ENCODE measurements around the gene MX1.
A peak's percentile ranks its signal among the peaks of the same experiment; 100 is the strongest.

The MX1 gene

DNA sequence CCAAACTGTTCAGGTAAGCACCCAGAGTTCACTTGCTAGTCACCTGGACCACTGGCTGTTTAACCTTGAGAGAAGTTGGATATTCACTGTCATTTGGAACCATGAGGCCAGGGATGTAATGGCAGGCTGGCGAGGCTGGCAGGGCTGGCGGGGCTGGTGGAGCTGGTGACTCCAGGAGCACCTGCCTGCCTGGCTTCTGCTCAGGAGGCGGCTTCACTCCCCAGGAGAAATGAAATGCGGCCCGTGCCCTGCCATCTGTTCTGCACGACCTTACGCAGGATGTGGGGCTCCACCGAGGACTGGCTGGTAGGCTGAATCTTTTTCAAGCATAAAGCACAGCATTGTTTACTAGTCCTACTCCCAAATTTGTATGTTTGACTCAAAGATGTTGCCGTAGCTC lies 22.7 kb upstream of the MX1 start:
- no peak overlapping the region for H3K27ac ChIP-seq (replicated peaks)
- TF ChIP-seq SPI1 (IDR thresholded peaks at IDR 0.05; ENCODE audit: borderline replicate concordance, low read depth) (no peak), GABPA (IDR thresholded peaks at IDR 0.05; ENCODE audit: low read depth) (no peak), POLR2AphosphoS5 (IDR thresholded peaks at IDR 0.05; ENCODE audit: low read depth) (no peak)
- TF ChIP-seq, protein P1, sequence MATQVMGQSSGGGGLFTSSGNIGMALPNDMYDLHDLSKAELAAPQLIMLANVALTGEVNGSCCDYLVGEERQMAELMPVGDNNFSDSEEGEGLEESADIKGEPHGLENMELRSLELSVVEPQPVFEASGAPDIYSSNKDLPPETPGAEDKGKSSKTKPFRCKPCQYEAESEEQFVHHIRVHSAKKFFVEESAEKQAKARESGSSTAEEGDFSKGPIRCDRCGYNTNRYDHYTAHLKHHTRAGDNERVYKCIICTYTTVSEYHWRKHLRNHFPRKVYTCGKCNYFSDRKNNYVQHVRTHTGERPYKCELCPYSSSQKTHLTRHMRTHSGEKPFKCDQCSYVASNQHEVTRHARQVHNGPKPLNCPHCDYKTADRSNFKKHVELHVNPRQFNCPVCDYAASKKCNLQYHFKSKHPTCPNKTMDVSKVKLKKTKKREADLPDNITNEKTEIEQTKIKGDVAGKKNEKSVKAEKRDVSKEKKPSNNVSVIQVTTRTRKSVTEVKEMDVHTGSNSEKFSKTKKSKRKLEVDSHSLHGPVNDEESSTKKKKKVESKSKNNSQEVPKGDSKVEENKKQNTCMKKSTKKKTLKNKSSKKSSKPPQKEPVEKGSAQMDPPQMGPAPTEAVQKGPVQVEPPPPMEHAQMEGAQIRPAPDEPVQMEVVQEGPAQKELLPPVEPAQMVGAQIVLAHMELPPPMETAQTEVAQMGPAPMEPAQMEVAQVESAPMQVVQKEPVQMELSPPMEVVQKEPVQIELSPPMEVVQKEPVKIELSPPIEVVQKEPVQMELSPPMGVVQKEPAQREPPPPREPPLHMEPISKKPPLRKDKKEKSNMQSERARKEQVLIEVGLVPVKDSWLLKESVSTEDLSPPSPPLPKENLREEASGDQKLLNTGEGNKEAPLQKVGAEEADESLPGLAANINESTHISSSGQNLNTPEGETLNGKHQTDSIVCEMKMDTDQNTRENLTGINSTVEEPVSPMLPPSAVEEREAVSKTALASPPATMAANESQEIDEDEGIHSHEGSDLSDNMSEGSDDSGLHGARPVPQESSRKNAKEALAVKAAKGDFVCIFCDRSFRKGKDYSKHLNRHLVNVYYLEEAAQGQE (IDR thresholded peaks at IDR 0.05; ENCODE audit: insufficient replicate concordance, low read depth) = no peak
- TF ChIP-seq, protein P2, sequence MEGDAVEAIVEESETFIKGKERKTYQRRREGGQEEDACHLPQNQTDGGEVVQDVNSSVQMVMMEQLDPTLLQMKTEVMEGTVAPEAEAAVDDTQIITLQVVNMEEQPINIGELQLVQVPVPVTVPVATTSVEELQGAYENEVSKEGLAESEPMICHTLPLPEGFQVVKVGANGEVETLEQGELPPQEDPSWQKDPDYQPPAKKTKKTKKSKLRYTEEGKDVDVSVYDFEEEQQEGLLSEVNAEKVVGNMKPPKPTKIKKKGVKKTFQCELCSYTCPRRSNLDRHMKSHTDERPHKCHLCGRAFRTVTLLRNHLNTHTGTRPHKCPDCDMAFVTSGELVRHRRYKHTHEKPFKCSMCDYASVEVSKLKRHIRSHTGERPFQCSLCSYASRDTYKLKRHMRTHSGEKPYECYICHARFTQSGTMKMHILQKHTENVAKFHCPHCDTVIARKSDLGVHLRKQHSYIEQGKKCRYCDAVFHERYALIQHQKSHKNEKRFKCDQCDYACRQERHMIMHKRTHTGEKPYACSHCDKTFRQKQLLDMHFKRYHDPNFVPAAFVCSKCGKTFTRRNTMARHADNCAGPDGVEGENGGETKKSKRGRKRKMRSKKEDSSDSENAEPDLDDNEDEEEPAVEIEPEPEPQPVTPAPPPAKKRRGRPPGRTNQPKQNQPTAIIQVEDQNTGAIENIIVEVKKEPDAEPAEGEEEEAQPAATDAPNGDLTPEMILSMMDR (IDR thresholded peaks at IDR 0.05; ENCODE audit: insufficient read depth, low read length) = no peak
- no peaks in the 10 kb centered on the region for H3K27me3 ChIP-seq (ENCODE audit: insufficient read depth, poor library complexity, severe bottlenecking)
- DNase-seq (ENCODE audit: low read depth in 1 of 2, low spot score in 1 of 2) = no peak
- no peak overlapping the region for H3K4me3 ChIP-seq (replicated peaks; ENCODE audit: insufficient read depth, low read length)

DNA sequence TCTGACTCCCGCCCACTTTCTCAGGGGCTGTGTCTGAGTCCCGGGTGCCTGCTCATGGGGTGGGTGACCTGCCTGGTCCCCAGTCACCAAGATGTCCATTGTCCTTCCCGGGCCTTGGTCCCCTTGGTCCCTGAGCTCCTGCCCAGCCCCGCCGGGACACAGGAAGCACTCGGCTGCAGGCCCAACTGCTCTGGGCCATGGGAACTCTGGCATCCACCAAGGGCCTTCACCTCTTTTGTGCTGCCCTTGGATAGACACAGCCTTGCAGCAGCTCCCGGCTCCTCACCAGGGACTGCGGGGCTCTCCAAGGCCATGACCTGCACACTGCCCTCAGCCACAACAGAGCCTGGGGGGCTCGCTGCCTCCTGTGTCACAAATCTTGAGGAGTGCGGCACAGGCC lies 22.1 kb upstream of the MX1 start:
- Histone ChIP-seq H3K27ac (replicated peaks) (no peak overlapping the region), H3K4me3 (replicated peaks; ENCODE audit: insufficient read depth, low read length) (no peak overlapping the region), H3K27me3 (ENCODE audit: insufficient read depth, poor library complexity, severe bottlenecking) (no peaks in the 10 kb centered on the region)
- no peak for TF ChIP-seq POLR2AphosphoS5 (IDR thresholded peaks at IDR 0.05; ENCODE audit: low read depth)
- TF ChIP-seq, protein P1 (IDR thresholded peaks at IDR 0.05; ENCODE audit: insufficient replicate concordance, low read depth) = no peak
- TF ChIP-seq, protein P2 (IDR thresholded peaks at IDR 0.05; ENCODE audit: insufficient read depth, low read length) = no peak
- no peak for DNase-seq (ENCODE audit: low read depth in 1 of 2, low spot score in 1 of 2)

DNA sequence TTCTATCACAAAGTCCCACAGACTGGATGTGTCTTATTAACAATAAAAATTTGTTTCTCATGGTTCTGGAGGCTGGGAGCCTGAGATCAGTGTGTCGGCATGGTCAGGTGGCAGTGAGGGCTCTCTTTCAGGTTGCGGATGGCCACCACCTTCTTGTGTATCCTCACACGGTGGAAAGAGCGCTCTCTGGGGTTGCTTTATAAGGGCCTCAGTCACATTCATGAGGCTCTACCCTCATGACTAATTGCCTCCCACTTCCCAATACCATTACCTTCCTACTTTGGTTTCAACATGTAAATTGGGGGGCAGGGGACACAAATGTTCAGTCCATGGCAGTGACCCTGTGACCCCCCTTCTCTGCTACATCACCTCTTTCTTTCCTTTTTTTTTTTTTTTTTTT lies 20.7 kb upstream of the MX1 start:
- Histone ChIP-seq H3K4me3 (replicated peaks; ENCODE audit: insufficient read depth, low read length) (no peak overlapping the region), H3K27ac (replicated peaks) (no peak overlapping the region), H3K27me3 (ENCODE audit: insufficient read depth, poor library complexity, severe bottlenecking) (no peaks in the 10 kb centered on the region)
- TF ChIP-seq, protein P1 (IDR thresholded peaks at IDR 0.05; ENCODE audit: insufficient replicate concordance, low read depth) = no peak
- TF ChIP-seq SPI1 (IDR thresholded peaks at IDR 0.05; ENCODE audit: borderline replicate concordance, low read depth) = no peak
- no peak for DNase-seq (ENCODE audit: low read depth in 1 of 2, low spot score in 1 of 2)

DNA sequence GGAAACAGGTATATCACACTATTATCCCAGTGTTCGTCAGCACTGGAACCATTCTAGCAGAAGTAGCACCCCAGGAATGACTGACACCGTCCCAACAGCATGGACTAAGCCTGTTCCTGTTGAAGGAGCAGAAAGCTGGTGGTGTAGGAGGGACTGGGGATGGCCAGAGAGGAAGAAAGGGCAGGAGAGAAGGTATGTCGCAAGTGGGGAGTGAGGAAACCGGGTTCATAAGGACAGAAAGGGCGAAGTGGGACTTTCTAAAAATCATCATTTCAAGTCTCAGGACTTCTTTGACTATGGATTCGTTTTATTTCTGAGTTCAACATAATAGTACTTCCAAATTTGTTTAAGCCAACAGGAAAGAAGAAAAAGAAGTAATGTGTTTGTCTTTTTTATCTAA lies 19.7 kb upstream of the MX1 start:
- H3K27me3 ChIP-seq (ENCODE audit: insufficient read depth, poor library complexity, severe bottlenecking) = no peaks in the 10 kb centered on the region
- DNase-seq (ENCODE audit: low read depth in 1 of 2, low spot score in 1 of 2) = peak in 1 of 2 experiments; percentile 69
- H3K27ac ChIP-seq (replicated peaks) = no peak overlapping the region
- 0 out of 2 replicates have a peak, but pooled peaks have one; percentile 8 for TF ChIP-seq SPI1 (IDR thresholded peaks at IDR 0.05; ENCODE audit: borderline replicate concordance, low read depth)
- TF ChIP-seq POLR2AphosphoS5 (IDR thresholded peaks at IDR 0.05; ENCODE audit: low read depth) = no peak
- no peak overlapping the region for H3K4me3 ChIP-seq (replicated peaks; ENCODE audit: insufficient read depth, low read length)
